Lung microvascular endothelial cell (primary cell): ENCODE results near the gene GRB2. TPM values are rescaled to one million over a fixed set of nuclear protein-coding genes. Genes with fewer than 3 reads are reported as not detected.

Experiments used
- DNase-seq, 2 donors: peaks; one replicate each; pipeline versions ENCODE4 v3.0.0 to v3.0.0-alpha.2; 2010; ENCODE audit warnings: low read depth in 2 of 2
- total RNA-seq: library from RNA; depleted of rRNA; stranded (reverse); fragments of >200 nt; gene quantifications from 2 replicates; pipeline ENCODE4 v1.2.1, GENCODE V29; 2014

Gene GRB2
- total RNA-seq, 1 donor from 2014 or later: 77.4 TPM

- DNase-seq: no peak
Observed at GRCh38 chr17:75414488-75414887, 9.0 kb upstream of the GRB2 start.

GRCh38 chr17:75412455-75413317 is 7.2 kb upstream of the GRB2 start:
- DNase-seq: peak; percentile 77 to 81

- no peak for DNase-seq
Observed at GRCh38 chr17:75411328-75412067, 6.0 kb upstream of the GRB2 start.

DNA sequence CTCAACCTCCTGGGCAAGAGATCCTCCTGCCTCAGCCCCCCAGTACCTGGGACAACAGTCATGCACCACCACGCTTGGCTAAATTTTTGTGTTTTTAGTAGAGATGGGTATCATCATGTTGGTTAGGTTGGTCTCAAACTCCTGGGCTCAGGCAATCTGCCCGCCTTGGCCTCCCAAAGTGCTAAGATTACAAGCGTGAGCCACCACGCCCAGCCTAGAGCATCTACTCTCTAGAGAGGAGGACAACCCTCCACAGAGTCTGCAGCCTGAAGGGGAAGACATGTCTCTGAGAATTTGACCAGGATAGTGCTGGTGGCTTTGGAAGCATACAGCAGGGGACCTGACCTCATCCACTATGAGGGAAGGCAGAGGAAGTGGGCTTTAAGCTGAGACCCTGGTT is 4.7 kb upstream of the GRB2 start:
- DNase-seq: no peak

DNA sequence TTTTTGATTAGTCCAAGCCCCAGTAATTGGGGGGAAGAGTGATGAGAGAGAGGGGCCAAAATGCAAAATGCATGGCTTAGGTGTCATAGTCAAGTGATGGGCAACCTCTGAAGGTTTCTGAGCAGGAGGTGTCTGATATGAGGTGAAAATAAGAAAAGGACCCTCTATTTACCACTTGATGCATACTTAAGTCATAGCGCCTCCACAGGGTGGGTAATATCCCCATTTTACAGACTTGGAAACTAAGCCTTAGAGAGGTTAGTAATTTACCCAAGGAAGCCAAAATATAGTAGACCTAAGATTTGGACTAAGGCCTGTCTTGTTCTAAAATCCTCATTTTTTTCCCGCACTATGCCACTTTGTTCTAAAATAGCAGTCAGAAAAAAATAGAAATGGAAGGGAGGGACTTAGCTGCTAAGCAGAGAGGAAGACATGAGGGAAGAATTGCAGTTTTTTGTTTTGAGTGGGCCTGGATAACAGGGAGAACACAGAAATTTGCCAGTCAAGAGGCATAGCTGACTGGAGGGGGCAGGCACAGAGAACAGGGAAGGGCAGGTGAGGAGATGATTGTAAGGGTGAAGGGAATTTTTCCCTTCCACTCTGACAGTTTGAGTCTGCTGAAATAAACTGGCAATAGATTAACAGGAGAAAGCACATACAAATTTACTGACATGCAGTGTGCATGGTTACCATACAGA is 2.3 kb upstream of the GRB2 start:
- no peak for DNase-seq

DNA sequence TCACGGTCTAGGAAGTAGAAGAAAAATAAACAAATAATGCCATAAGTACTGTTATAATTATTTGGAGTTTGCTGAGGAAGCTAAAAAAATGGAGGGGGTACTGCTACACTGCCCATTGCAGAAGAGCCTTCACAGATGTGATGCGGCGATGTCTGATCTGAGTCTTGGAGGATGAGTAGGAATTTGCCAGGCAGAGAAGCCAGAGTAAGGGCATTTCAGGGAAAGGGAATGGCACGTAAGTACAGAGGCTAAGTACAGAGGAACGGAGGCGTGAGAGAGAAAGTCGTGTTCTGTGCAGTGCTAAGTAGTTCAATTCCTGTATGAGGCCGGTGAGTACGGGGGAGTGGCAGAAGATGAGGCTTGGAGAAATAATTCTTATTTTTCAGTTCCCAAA is 741 bp upstream of the GRB2 start:
- peak; percentile 7 to 17 for DNase-seq

DNA sequence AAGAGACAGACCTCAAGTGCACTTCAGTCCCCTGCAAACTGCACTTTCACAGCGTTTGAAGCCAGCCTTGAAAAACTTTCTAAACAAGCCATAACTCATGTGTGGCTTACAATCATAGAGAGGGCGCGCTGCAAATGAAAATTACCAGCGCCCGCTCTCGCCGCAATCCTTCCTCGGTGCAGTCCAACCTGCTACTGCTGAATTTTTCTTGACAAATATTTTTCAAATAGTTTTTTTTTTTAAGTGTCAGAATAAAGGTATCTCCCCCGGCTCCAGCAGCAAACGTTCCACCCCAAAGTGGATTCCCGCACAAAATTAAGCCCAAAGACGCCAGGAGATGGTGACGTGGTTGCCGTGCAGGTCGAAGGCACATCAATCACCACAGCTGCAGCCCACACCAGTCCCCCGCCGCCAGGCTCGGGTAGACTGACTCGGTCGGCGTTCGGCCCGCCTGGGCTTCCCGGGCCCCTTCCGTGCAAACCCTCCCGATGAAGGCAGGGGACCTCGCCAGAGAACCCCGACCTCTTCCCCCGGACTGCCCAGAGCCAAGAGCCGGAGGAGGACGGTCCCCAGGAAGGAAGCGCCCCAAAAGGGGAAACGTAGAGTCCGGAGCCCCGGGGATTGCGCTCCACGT is 630 bp downstream of the GRB2 start:
- DNase-seq: peak; percentile 50 to 58

- DNase-seq: peak; percentile 70 to 85
Observed at GRCh38 chr17:75404223-75404730, 1.2 kb downstream of the GRB2 start.

GRCh38 chr17:75403131-75403530 is 2.3 kb downstream of the GRB2 start:
- DNase-seq: no peak

- no peak for DNase-seq
Observed at GRCh38 chr17:75402026-75402425, 3.5 kb downstream of the GRB2 start.

GRCh38 chr17:75400326-75400939 is 5.0 kb downstream of the GRB2 start:
- no peak for DNase-seq

DNA sequence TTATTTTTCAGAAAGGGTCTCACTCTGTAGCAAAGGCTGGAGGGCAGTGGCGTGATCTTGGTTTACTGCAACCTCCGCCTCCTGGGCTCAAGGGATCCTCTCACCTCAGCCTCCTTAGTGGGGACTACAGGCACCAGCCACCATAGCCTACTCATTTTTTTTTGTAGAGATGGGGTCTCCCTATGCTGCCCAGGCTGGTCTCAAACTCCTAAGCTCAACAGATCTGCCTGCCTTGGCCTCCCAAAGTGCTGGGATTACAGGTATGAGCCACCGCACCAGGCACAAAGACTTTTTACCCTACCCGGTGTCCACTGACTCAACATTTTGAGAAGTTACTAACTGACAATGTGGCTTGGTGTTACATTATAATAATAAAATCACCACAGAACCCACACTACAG is 7.2 kb downstream of the GRB2 start:
- DNase-seq: no peak

DNA sequence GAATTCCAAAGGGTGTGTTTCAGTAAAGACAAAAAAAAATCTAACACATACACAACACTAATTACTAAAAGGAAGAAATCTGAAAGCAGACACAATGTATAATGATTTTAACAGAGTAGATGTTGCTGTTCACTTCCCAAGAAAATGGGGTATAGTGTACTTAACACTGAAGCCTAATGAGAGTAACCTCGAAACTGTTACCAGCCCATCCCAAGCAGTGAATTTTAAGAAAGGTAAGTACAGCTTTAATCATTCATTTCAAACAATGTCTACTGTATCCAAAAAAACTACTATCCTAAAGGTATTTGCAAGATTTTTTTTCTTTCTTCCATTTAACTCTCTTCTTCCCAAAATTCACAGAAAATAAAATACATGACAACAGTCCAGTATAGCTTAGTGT is 8.3 kb downstream of the GRB2 start:
- no peak for DNase-seq

DNA sequence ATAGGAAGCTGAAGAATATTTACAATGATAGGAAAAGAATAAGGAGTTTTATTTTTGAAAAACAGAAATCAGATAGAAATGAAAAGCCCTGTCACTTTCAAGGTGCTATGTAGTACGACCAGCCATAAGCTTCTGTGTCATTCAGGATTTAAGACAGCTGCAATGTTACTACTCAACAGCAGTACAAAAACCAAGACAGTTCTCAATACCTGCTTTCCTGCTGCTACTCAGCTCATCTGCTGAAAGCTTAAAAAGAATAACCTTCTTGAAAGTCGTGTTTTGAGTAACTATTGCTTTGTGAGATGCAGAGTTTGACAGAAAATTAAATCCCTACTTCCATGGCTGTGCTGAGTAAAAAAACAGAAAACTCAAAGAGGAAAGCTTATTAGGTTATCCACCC is 8.7 kb downstream of the GRB2 start:
- no peak for DNase-seq

DNA sequence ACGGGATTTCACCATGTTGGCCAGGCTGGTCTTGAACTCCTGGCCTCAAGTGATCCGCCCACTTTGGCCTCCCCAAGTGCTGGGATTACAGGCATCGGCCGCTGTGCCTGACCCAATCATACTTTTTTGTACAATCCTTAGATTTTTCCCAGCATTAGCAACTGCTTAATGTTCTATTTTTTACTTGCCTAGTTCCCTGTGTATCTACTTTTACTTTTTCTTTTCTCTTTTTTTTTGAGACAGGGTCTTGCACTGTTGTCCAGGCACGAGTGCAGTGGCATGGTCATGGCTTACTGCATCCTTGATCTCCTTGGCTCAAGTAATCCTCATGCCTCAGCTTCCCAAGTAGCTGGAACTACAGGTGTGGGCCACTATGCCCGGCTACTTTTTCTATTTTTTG is 9.5 kb downstream of the GRB2 start:
- DNase-seq: no peak

GRCh38 chr17:75394332-75394918 is 11.1 kb downstream of the GRB2 start:
- no peak for DNase-seq

DNA sequence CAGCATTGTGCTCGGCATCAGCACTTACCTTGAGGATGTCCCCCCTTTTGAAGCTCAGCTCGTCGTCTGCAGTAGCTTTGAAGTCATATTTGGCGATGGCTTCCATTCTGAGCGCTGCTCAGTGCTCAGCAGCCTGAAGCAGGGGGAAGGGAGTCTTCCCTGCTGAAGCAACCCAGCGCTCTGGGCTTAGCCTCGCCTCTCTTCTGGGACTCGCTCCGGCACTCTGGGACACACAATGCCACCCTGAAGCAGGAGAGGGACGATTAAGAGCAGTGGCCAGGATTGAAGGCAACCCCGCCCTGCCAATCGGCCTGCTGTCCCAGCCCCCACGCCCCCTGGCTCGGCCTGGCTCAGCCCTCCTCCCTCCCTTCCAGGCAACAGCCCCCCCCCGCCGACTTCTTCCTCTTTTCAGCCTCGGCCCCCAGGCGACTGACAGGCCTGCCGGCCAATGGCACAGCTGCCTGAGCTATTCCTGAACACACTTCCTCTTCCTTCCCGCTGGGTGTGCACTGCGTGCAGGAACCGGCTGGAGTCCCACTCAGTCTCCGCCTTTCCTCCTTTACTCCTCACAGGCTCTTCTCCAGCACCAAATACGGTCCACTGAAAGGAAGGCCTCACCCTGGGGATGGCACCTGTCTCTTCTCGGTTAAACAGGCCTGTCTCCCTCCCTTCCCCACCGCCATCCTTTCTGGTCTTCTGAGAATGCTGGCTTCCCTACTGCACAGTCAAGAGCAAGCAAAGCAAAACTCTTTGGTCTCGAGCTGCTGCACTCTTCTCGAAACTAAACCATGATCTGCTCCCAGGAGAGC is 11.8 kb downstream of the GRB2 start:
- DNase-seq: peak; percentile 97 to 98

- no peak for DNase-seq
Observed at GRCh38 chr17:75392559-75392958, 12.9 kb downstream of the GRB2 start.

- peak; percentile 34 to 66 for DNase-seq
Observed at GRCh38 chr17:75390982-75391381, 14.5 kb downstream of the GRB2 start.

DNA sequence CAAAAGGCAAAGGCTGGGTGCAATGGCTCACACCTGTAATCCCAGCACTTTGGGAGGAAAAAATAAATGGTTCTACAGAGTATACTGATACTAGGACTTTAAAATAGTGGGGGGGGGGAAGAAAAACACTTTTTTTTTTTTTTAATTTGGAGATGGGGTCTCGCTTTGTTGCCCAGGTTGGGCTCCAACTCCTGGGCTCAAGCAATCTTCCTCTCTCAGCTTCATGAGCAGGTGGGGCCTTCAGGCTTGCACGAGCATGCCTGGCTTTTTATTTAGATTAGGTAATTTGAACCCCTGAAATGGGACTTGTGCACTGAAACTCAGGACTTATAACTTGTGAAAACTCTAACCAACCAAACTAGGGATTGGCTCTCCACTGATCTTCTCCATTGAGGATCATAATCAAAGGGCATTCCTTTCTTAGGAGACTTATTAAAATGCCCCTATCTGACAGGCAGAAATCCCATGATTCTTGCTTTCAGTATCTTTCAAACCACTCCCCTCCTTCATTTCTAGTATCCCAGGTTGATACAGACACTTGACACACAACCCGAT is 16.9 kb downstream of the GRB2 start:
- no peak for DNase-seq
